Putamen (tissue), 1 donor: ENCODE data around the gene MACROD2.

Experiments
- DNase-seq: peaks from one replicate; pipeline ENCODE4 v3.0.0-alpha.2; 2016; ENCODE audit warnings: low spot score

MACROD2 gene

DNA sequence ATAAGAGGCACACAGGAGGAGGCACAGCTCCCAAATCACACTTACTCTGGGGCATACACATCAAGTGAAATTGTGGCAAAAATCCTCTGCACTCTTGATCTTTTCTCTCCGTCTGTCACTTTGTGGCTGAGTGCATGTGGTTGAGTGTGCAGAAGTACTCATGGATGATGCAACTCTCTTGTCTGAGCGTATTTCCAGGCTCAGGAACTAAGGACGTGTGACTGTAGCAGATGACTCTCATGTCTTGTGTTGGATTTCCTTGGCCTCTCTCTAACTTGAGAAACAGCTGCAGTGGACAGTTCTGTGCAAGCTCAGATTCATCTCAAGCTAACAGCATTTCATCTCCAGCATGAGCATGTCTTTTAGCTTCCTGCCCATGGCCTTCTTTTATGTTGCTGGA is 587.5 kb downstream of the MACROD2 start:
- no peak for DNase-seq

DNA sequence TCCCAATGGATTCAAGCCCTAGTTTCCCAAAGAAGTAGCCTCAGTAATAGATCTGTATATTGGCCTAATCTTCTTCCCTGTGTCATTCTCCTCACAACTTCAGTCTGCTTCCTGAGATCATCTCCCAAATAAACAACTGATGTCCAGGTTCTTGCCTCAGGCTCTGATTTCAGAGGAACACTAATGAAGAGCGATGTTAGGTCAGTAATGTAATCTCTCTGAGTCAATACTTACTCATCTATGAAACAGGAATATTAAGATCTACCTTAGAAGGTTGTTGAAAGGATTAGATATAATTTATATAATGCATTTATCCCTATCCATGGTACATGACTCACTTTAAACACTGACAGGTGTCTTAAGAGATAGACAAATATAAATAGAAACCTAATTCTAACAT is 588.1 kb downstream of the MACROD2 start:
- DNase-seq, result no peak

DNA sequence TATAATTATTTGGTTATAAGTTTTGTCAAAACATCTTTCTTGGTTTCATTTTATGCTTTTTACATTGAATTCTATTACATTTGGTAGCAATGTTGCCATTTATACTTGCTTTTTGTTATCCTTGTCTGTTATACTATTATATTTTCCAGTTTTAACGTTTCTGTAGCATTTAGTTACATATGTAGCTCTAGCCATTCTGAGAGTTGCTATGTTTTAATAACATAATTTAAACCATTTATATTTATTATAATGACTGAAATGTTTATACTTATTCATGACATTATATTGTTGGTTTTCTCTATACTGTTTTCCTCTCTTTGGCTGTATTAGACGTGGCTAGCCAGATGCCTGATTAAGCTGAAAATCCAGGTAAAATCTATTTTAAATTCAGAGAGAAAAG is 594.1 kb downstream of the MACROD2 start:
- no peak for DNase-seq

DNA sequence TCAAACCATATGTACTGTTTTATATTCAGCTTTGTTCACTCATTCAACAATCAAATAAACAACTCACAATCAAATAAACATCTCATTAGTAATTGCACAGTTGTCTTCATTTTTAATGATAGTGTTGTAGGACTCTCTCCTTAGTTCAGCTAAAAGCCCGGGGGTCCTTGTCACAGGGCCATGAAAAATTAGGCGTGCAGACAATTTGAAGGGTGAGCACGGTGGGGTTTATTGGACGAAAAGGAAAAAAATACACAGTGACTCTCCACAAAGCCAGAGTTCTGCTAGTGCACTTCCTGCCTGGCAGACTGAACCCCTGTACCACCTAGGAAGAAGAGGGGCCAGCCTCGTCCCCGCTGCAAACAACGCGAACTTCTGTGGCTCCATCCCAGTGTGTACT is 599.7 kb downstream of the MACROD2 start:
- no peak for DNase-seq

DNA sequence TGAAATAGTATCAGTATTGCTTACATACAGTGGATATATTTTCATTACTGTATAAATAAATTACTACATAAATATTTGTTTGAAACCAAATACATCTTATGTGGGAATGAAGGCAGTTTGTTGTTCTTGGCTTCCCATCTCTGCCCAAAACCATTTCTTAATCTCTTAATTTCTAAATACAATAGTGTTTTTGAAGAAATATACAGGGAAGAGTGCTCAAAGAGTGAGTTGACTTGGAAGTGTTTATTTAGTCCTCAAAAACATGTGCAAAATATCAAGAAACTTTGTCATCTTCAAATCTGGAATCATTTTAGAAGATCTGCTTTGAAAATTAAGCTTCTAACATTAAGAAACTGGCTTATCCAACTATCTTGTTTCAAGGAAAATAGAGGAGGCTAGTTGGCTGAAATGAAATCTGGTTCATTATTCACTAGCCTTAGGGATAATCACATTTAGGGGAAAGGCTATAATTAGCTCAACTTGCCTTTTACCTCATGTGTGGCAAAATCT is 601.9 kb downstream of the MACROD2 start:
- no peak for DNase-seq

DNA sequence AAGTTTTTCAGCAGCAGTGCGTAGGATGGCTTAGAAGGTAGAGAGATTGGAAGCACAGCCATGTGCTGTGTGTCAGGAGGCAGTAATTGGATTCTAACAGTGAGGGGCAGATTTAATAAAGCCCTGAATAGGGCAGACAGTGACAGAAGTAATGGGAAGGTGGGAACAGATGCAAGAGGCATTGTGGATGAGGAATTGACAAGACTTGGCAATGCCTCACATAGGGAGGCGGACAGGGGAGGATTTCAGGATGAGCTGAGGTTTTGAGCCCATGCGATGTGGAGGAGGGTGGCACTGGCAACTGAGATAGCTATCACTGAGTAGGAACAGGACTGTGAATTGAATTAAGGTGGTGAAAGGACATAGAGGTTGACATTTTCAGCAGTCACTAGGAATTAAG is 604.3 kb downstream of the MACROD2 start:
- DNase-seq, result peak; percentile 70

DNA sequence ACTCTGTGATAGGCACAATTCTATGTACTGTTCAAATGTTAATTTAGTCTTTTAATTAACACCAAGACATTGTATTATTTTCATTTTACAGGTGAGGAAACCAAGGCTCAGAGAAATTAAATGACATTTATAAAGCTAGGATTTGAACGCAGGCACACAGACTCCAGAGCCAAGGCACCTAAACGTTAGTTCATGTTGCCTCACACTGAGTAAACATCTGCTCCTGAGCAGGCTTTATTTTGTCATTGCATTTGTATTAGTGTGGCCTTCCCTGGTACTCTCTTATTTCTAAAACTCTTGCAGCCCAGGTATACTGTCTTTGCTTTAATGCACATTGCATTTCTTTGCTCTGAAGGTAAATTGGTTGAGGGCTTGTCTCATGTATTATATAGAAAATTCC is 605.2 kb downstream of the MACROD2 start:
- no peak for DNase-seq

DNA sequence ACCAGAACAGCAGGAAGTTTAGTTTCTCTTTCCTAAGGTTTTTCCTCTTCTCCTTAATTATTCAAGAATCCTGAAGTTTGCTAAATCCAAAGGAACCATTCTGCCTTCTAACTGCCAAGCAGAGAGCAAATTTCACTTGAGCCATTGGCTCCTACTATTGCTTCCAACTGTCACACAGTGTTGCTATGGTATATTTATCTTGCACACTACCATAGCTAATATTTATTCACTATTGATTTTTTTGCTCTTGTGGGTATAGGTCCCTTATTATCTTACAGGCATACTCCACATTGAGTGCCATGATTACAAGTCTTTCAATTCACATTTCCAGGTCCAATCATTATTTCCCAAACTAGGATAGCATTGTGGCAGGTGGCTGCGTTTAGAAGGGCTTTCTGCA is 608.8 kb downstream of the MACROD2 start:
- no peak for DNase-seq

DNA sequence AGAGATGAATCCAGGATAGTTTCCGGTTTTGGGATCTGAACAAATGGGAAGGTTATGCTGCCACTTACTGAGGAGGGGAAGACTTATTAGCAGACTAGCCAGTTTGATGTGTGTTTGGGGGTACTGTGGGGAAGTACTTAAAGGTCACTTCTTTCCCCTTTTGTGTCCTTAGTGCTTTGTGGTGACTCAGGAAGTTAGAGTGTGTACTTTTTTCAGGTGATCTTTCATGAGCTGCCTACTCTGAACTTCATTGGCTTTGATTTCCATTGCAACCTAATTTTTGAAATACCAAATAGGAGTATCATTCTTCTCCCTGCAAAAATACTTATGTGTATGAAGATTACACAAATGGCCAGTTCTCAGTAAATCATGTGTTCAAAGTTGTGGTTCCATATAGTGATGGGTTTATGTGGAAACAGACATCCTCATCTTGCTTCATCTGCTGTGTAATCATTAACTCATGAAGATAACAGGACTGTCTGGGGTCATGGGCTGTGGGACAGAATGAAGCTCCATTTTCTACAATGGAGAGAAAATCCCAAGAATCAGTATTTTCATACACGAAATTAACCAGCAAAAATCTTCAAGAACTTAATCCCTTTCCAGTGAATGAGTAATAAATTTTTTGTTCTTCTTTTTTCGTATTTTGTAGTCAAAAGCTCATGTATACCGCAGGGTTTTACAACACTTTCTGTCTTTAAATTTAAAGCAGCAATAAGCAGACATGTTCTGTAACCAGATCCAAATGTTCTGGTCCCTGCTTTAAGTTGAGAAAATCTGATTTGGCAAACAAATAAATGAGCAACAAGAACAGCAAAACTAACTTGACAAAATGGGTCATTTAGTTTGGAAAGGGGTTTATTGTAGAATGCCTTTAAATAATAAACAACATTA is 614.3 kb downstream of the MACROD2 start:
- DNase-seq, result no peak

DNA sequence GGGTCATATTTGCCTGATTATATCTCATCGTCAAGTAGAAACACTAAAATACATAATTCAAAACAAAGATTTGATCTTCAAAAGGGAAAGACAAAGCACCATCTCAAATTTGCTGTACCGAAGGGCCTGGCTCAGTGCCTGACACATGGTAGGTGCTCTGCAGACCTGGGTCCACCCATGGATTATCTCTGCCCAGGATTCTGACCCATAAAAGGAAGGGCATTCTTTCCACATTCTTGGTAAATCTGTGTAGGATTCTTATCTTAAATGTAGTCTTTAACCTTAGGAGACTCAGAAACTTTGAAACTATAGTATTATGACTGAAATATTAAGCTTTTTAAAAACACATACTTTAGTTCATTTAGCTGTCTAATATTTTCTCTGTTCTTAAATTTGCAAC is 616.2 kb downstream of the MACROD2 start:
- DNase-seq, result no peak

DNA sequence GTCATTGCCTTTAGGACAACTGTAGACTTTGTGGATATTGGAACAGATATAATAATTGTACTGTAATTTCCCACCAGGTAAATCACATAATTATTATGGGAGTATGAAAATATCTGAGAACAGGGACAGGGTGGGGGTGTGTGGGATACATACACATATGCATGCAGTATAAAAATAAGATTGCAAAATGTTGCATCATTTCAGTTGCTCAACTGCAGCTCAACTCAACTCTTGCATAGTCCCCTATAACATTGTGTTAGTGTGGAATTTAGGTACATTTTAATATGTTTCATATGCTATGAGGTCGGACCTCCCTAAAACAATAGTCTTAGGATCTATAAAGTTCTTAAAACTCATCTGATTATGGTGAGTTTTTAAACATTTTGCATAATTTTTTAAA is 617.1 kb downstream of the MACROD2 start:
- DNase-seq, result no peak

DNA sequence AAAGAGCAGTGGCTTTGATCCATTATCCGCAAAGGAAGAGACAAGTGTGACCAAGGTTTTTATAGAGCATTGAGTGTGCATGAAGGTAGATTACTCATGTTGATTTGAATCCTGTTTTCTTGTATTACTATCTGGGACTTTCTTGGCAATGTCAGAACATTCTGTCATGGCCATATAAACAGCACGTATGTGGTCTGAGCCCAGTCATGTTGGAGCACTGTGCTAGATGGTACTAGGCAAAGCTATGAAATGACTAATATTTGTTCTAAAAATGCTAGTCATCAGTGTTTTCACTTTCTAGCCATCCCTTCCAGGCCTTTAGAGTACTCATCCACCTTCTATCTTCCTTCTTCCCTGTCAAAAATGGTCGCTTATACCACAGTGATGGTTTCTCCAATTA is 620.7 kb downstream of the MACROD2 start:
- DNase-seq, result no peak

DNA sequence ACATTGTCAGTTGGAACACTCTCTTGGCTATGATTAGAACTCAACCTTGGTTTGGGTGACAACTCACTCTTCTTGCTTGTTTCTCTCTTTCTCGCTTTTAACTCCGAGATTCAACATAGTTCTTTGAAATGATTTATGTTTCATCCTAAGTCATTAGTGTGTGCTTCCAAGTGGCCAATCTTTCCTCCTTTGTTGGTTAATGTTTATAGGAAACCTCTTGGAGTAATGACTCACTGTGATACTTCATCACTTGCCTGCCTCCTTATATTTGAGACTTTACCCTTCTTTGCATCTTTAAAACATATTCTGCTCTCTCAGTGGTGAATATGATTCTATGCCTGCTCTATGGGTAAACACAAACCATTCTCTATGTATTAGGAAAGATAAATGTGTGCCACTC is 621.8 kb downstream of the MACROD2 start:
- no peak for DNase-seq

DNA sequence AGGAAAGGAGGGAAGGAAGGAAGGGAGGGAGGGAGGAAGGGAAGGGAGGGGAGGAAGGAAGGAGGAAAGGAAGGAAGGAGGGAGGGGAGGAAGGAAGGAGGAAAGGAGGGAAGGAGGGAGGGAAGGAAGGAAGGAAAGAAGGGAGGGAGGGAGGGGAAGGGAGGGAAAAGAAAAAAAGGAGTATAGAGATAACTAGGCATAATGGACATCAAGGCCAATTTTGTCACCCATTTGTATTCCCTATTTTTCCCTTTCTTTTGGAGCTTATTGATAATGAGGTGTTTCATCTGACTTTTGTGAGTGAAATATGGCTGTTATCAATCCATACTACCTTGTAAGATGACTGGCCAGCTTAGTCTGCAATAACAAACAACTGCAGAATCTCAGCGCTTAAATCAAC is 624.1 kb downstream of the MACROD2 start:
- DNase-seq, result no peak

DNA sequence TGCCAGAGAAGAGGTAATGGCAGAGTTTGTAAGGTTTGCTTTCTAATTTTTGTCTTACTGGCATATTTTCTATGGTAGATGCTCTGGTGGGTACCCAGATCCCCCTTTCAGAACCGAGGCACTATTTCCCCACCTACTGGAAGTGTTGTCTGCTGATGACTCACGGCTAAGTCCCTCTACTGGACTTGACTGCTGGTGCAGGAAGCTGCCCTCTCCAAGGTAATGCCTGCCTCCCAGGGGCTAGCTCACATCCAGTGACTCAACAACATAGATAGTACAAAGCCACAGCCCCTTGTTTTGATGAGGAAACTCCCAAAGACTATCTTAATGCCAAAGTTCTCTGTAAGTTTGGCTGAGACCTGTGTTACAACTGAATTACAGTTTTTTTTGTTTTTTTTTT is 627.5 kb downstream of the MACROD2 start:
- DNase-seq, result no peak

DNA sequence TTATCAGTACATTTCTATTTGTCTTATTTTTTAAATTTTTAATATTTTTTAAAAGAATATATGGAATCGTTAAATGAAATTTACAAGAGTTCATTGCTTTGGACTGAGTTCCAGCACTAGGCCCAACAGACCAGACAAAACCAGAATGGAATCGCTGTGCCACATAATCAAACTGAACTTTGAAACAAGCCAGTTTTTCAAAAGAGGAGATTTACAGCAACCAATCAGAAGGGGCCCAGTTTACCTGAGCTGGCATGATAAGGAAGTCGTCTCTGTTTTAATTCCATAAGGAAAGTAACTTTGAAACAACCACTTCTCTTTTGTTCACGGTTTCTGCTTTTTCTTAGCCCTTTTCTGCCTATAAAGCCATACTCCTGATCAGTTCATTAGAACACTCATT is 635.7 kb downstream of the MACROD2 start:
- DNase-seq, result no peak

DNA sequence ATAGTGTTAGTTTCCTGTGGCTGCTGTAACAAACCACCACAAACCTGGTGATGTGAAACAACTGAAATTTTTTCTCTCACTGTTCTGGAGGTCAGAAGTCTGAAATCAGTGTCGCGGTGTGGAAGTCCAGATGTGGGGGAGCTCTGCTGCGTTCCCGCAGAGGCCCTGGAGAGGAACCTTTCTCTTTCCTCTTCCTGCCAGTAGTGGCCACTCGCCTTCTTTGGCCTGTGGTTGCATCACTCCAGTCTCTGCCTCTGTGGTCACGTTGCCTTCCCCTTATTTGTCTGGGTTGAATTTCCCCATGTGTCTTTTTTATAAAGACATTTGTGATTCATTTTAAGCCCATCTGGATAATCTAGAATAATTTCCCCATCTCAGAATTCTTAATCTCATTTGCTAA is 637.6 kb downstream of the MACROD2 start:
- no peak for DNase-seq

DNA sequence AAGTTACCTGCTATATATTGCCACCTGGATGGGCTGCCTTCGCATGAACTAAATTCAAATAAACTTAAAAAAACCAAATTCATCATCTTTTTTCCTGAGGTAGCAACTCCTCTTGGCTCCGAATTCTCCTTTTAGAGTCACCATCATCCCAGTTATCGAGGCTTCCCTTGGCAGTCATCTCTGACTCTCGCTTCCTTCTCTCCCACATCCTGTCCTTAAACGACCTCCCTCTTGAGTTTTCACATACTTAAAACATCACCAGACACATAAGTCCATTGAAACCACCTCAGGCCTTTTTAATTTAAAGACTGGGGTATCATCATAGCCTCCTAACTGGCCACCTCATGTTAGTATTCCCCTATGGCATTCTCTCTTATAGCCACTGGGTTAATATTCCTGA is 638.2 kb downstream of the MACROD2 start:
- no peak for DNase-seq

DNA sequence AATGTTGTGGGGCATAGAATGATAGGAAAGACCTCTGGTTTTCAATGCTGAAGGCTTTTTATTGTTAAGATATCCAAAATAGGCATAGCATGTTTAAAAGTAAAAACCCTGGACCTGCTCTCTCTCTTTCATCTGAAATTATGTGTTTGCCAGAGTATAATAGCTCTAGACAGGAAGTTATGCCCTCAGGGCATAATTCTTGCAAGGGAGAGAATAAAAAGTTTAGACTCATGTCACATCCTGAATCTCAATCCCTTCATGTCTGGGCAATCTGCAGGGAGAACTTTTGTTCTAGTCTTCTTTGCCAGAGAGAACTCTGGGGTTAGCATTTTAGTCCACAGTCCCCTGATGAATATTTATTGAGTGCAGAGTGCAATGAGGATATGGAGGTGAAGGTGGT is 639.3 kb downstream of the MACROD2 start:
- no peak for DNase-seq

DNA sequence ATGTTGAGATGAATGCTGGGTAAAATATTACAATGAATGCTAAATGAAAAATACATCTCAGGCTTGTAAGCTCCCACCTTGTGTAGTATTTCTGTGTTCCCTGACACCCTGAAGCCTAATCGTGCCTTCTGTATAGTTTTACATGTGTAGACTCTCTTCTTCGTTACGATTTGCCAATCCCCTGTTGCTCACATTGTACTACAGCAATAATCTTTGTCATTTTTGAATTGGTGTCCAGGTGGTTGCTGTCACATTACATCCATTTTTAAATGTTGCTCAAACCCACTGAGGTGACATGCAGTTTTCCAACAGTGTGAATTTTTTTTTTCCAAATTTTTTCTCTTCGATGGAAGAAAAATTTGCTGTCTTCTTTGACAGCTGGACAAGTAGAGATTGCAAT is 642.1 kb downstream of the MACROD2 start:
- no peak for DNase-seq

DNA sequence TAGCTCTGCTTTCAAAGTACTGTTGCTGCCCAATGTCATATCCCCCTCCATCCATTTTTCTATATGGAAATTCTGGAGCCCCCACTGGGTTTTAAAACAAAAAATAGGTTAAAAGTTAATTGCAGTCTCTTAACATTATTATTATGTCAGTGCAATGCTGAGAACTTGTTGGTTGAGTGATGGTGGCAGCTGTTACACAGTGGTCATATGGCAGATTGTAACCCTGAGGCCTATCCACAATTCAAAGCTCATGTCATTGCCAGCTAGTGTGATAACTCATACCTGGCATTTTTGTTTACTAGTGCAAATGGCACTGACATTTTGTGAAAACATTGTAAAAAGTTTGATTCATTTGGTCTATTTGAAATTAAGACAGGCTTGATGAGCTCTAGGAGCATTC is 647.8 kb downstream of the MACROD2 start:
- DNase-seq, result no peak

DNA sequence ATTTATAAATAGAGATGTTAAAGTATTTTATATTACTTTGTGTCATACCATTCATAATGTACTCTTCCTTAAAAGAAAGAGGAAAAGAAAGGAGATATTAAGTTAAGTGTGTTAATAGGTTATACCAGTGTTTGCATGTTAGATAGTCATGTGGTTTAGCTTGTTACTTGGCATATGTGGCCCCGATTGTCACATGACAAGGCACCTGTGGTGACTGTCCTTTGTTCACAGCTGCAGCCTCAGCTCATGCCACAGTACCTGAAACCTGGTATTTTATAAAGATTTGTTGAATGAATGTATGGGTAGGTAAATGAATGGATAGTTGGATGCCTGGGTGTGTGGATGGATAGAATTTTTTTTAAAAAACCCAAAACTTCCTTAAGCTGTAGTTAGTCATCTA is 648.2 kb downstream of the MACROD2 start:
- DNase-seq, result no peak

DNA sequence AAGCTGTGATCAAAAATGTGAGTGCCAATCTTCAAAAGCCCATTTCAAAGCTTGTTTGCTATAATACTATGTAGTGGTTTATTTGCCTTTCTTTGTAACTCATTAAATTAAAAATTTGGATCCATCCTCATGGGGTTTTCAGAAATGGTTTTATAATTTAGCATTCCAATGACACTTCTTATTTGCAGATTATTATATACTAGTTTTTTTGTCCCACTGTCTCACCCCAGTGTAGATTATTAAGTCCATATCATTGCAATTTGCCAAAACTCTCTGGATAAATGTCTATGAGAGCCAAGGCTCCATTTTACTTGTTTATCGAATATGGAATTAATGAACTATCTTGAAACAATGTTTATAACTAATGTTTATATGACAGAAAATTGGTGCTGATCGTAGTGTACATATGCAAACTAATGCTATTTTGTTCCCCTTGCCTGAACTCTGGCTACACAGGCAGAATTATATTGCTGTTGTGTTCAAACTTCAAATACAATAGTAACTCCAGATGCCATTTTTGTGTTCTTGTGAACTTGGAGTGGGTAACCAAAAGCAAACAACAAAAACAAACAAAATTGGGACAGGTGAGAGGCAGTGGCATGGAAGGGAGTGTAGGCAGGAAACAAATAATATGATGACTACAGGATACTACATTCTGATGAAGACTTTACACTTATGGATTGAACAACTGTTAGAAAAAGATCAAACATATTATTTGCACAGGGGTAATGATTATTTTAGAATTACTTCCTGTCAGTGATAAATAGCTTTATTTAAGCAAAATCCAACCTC is 649.2 kb downstream of the MACROD2 start:
- DNase-seq, result no peak
